ENCODE data around the gene COL4A2. TPM values are rescaled to one million over a fixed set of nuclear protein-coding genes. Genes with fewer than 3 reads are reported as not detected.

Gene COL4A2
- total RNA-seq, 4 donors from 2014 or later: 56.6 to 139 (median 89.1) TPM

DNA sequence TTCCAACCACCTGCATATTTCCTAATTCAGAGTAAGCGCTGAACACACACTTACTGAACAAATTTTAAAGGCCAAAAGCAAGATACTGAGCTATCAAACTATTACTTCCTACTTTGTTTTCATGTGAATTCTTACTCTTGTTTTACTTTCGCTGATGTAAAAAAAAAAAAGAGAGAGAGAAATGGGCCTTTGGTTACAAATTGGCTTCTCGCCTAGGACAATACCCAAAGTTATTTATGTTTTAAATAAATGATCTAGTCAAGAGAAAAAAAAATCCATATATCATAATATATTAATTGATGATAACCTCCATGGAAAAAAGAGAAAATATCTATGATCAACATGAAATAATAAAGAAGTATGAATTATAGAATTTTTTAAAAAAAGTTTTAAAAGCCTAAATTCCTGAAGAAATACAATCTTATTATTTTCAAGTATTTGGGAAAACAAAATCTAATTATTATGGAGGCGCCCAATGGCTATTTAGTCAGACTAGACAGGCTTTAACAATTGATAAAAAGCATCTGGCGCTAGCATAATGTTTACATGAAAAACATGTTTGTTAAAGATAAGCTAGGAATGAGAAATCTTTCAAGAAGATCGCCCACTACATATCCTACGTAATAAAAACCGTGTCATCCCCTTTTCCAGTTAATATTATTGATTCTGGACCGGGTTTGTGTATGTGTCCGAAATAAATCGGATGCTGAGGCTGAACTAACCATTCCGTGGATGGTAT, 9.1 kb upstream of the COL4A2 start:
- no peak for TF ChIP-seq POLR2A (IDR thresholded peaks at IDR 0.05)
- TF ChIP-seq, protein P1, sequence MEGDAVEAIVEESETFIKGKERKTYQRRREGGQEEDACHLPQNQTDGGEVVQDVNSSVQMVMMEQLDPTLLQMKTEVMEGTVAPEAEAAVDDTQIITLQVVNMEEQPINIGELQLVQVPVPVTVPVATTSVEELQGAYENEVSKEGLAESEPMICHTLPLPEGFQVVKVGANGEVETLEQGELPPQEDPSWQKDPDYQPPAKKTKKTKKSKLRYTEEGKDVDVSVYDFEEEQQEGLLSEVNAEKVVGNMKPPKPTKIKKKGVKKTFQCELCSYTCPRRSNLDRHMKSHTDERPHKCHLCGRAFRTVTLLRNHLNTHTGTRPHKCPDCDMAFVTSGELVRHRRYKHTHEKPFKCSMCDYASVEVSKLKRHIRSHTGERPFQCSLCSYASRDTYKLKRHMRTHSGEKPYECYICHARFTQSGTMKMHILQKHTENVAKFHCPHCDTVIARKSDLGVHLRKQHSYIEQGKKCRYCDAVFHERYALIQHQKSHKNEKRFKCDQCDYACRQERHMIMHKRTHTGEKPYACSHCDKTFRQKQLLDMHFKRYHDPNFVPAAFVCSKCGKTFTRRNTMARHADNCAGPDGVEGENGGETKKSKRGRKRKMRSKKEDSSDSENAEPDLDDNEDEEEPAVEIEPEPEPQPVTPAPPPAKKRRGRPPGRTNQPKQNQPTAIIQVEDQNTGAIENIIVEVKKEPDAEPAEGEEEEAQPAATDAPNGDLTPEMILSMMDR (IDR thresholded peaks at IDR 0.05): no peak
- Histone ChIP-seq H3K4me1 (peaks cover 0 to 26% (median 0%) of the 10 kb centered on the region in 4 donors), H3K27me3 (no peaks in the 10 kb centered on the region), H3K4me3 (no peak overlapping the region), H3K27ac (peak overlapping the region in 2 of 4 donors; percentile 48 to 95), H3K9me3 (no peaks in the 10 kb centered on the region), H3K36me3 (no peaks in the 10 kb centered on the region)
- DNase-seq: no peak

DNA sequence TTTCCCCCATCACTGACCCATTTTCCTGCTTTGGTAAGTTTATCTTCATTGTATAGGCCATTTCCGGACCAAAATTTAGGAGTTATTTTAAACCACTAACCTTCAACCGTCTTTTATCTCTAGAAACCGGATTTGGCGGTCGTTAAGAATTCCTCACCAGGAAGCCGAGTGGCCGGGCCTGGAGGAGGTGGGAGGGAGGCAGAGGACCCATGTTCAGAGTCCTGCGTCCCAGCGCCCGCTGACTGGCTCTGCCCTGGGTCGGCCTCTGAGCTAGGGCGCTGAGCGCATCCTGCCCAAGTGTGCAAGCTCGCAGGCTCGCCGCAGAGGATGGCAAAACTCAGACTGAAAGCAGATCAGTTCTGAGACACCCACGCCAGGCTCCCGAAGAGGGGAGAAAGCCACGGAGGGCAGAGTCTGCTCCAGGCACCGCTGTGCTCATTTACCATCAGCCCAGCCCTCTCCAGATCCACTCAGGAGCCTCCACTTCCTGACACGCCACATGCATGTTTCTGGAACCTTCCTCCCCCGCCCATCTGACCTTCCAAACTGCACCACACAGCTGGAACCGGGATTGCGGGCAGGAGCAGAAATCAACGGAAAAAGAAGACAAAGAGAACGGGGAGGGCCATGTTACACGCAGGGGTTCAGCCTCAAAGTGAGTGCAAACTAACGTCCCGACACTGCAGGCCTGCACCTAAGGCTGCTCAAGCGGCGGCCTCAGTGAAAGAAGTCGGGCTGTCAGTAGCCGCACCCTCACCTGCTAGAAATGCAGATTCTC, 8.4 kb upstream of the COL4A2 start:
- Histone ChIP-seq H3K27ac (peak overlapping the region in 3 of 4 donors; percentile 25 to 95 (median 48)), H3K27me3 (no peaks in the 10 kb centered on the region), H3K9me3 (no peaks in the 10 kb centered on the region), H3K4me1 (peaks cover 0 to 26% (median 0%) of the 10 kb centered on the region in 4 donors), H3K36me3 (no peaks in the 10 kb centered on the region), H3K4me3 (peak overlapping the region in 2 of 4 donors; percentile 6 to 14)
- no peak for TF ChIP-seq POLR2A (IDR thresholded peaks at IDR 0.05)
- TF ChIP-seq, protein P1 (IDR thresholded peaks at IDR 0.05): no peak
- DNase-seq: peak in 1 of 3 donors; percentile 44

DNA sequence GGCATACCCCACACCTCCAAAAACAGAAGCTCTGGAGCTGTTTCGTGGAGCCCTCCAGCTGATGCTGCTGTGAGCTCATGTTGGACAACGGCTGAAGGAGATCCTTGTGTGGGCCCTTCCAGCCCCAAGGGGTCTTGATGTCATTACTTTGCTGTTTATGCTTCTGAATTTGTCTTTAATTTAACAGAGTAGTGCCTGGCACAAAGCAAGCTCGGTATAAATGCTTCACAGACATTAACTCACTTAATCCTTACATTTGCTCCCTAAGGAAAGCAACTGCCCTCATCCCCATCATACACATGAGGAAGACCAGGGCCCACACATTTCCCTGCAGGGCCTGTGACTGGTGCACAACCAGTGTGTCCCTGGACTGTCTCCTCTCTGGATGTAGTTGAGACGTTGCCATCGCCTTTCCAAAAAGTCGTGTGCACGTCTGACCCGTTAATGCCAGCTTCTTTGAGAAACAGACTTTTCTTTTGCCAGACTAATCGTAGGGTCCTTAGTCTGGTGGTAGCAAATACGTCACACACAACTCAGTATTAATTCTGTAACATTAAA, 7.7 kb upstream of the COL4A2 start:
- Histone ChIP-seq H3K4me3 (peak overlapping the region in 1 of 4 donors; percentile 6), H3K27me3 (no peaks in the 10 kb centered on the region), H3K4me1 (peaks cover 0 to 33% (median 0%) of the 10 kb centered on the region in 4 donors), H3K27ac (peak overlapping the region in 3 of 4 donors; percentile 25 to 95 (median 48)), H3K9me3 (no peaks in the 10 kb centered on the region), H3K36me3 (no peaks in the 10 kb centered on the region)
- peak in 1 of 3 donors; percentile 7 for DNase-seq
- TF ChIP-seq, protein P1 (IDR thresholded peaks at IDR 0.05): no peak
- TF ChIP-seq POLR2A (IDR thresholded peaks at IDR 0.05): no peak

DNA sequence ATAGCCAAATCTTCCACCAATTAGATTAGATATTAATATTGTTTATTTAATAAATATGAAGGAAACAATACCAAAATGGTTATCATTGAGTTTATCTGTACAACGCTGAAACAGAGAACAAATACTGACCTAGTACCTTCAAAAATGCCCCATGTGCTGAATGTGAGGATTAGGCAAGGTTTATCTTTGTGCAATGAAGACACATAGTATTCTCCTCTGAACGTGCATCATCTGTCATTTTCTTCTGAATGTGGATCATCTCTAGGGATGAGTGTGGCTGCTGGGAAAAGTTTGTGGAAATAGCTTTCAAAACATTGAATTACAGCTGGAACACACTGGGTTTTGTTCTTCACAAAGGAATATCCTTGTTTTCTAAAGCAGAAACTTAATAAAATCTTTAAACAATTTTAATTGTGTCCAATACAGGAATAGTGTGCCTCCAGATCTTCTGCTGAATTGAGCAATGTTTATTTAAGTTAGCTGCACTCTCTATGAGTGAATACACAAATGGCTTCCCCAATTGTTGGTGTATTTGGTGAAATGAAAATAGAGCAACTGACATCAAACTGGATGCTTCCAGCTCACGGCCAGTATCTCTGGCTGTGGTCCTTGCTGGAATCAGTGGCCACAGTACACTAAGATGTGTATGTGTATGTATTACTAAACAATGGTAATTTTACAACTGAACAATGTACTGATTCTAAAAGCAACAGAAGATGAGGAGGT, 6.8 kb upstream of the COL4A2 start:
- no peak for DNase-seq
- no peaks in the 10 kb centered on the region for H3K36me3 ChIP-seq
- no peak overlapping the region for H3K4me3 ChIP-seq
- H3K4me1 ChIP-seq: peaks cover 0 to 36% (median 0%) of the 10 kb centered on the region in 4 donors
- H3K27ac ChIP-seq: peak overlapping the region in 2 of 4 donors; percentile 52 to 95
- TF ChIP-seq, protein P1 (IDR thresholded peaks at IDR 0.05): no peak
- no peak for TF ChIP-seq POLR2A (IDR thresholded peaks at IDR 0.05)
- H3K9me3 ChIP-seq: no peaks in the 10 kb centered on the region
- no peaks in the 10 kb centered on the region for H3K27me3 ChIP-seq

DNA sequence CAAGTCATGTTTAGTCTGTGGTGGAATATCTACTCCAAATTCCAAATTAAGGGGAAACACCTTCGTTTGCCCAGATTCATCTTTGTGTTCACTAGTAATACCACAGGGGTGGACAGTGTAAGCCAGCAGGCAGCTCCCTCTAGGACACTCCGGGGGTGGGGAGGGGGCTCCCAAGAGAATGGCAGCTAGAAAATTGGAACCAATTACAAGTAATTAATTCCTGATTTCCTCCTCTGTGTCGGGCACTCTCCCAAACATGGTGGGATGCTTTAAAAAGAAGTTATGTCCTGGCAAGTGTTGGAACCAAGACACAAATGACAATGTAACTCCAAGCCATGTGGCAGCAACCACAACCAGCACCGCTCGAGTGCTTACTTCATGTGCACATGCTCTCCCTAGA, 6.0 kb upstream of the COL4A2 start:
- H3K27me3 ChIP-seq: no peaks in the 10 kb centered on the region
- DNase-seq: peak in 1 of 3 donors; percentile 32
- no peaks in the 10 kb centered on the region for H3K9me3 ChIP-seq
- H3K36me3 ChIP-seq: no peaks in the 10 kb centered on the region
- peak overlapping the region in 3 of 4 donors; percentile 17 to 95 (median 52) for H3K27ac ChIP-seq
- H3K4me3 ChIP-seq: no peak overlapping the region
- TF ChIP-seq, protein P1 (IDR thresholded peaks at IDR 0.05): no peak
- no peak for TF ChIP-seq POLR2A (IDR thresholded peaks at IDR 0.05)
- peaks cover 0 to 36% (median 0%) of the 10 kb centered on the region in 4 donors for H3K4me1 ChIP-seq
